Testis (tissue), 3 donors: ENCODE data around the gene CRLF3. TPM values are rescaled to one million over a fixed set of nuclear protein-coding genes. Genes with fewer than 3 reads are reported as not detected.

Experiments
- DNase-seq: peaks from one replicate; pipeline ENCODE4 v3.0.0-alpha.2; 2019
- H3K27ac ChIP-seq, 2 donors: fragments of 200-600 bp; sonication (generic); one replicate each; pipeline ENCODE4 v1.5.1; 2019
- H3K27me3 ChIP-seq: fragments of 200-600 bp; sonication (generic); one replicate; pipeline ENCODE4 v1.5.1; 2019
- H3K36me3 ChIP-seq: fragments of 200-600 bp; sonication (generic); one replicate; pipeline ENCODE4 v1.5.1; 2017; ENCODE audit warnings: low read depth; ENCODE audit errors: missing control alignments
- H3K4me1 ChIP-seq: fragments of 200-600 bp; sonication (generic); one replicate; pipeline ENCODE4 v1.5.1; 2019
- H3K4me3 ChIP-seq, 2 donors: fragments of 200-600 bp; sonication (generic); one replicate each; pipeline ENCODE4 v1.5.1; 2017 to 2019
- H3K9me3 ChIP-seq: fragments of 200-600 bp; sonication (generic); one replicate; pipeline ENCODE4 v1.5.1; 2017
- CTCF ChIP-seq, 3 experiments: fragments of 450-650 bp in 2 of 3; fragments of 200-600 bp in 1 of 3; sonication (generic) in 1 of 3; IDR thresholded peaks; one replicate each; pipeline ENCODE4 v1.5.1; 2016 to 2019; ENCODE audit warnings: antibody characterized with exemption in 3 of 3, mild to moderate bottlenecking in 2 of 3, moderate library complexity in 1 of 3
- POLR2A ChIP-seq: fragments of 450-650 bp; IDR thresholded peaks from one replicate; pipeline ENCODE4 v1.6.1; 2017; ENCODE audit warnings: antibody characterized with exemption, mild to moderate bottlenecking, moderate library complexity
- WGBS, 2 donors: methylation state at CpG; one replicate each; pipeline ENCODE4 v1.1.5; 2018; 5-methylcytosine and 5-hydroxymethylcytosine counted together
- intact Hi-C: fragments of 100-400 bp; cut with DNase I; formaldehyde crosslinking; loops from one replicate; pipeline ENCODE4 v1.15.1; 2023; ENCODE audit warnings: low total_unique reads
- polyA plus RNA-seq: library from polyadenylated mRNA; stranded (reverse); fragments of 350-450 nt; fragmentation: Illumina TruSeq; extraction: RNeasy Lipid Tissue Mini Kit (QIAGEN cat#74804); gene quantifications from one replicate; pipeline ENCODE4 v1.2.3, GENCODE V29; 2014; ENCODE audit warnings: low read depth, low replicate concordance; ENCODE audit not compliant: insufficient read depth
- total RNA-seq, 2 donors: library from RNA; depleted of rRNA; stranded (reverse); fragments of >200 nt; gene quantifications; one replicate each; pipeline ENCODE4 v1.2.3, GENCODE V29; 2016

The CRLF3 gene
- total and polyA plus RNA-seq, 3 donors from 2014 or later: 19.9 to 23.5 (median 21.8) TPM

GRCh38 chr17:30854146-30854545 is 29.7 kb upstream of the CRLF3 start:
- no peaks in the 10 kb centered on the region for H3K27me3 ChIP-seq
- no peak overlapping the region for H3K4me3 ChIP-seq
- intact Hi-C loops: no loop called here
- H3K27ac ChIP-seq: no peak overlapping the region
- no peaks in the 10 kb centered on the region for H3K36me3 ChIP-seq
- no peaks in the 10 kb centered on the region for H3K4me1 ChIP-seq
- no peaks in the 10 kb centered on the region for H3K9me3 ChIP-seq
- WGBS, 2 donors: 95 to 97% methylated on average over 3 of the region's 3 CpGs
- TF ChIP-seq CTCF (IDR thresholded peaks at IDR 0.05): no peak
- no peak for TF ChIP-seq POLR2A
- no peak for DNase-seq

GRCh38 chr17:30848021-30848420 is 23.5 kb upstream of the CRLF3 start:
- Histone ChIP-seq H3K27me3 (no peaks in the 10 kb centered on the region), H3K27ac (no peak overlapping the region), H3K4me1 (no peaks in the 10 kb centered on the region), H3K4me3 (no peak overlapping the region), H3K9me3 (no peaks in the 10 kb centered on the region), H3K36me3 (no peaks in the 10 kb centered on the region)
- DNase-seq: no peak
- no peak for TF ChIP-seq POLR2A
- no peak for TF ChIP-seq CTCF (IDR thresholded peaks at IDR 0.05)
- 85% methylated on average over 6 of the region's 6 CpGs for WGBS, 2 donors
- intact Hi-C loops: no loop called here

- no peak for DNase-seq
- no peak overlapping the region for H3K27ac ChIP-seq
- H3K36me3 ChIP-seq: no peaks in the 10 kb centered on the region
- intact Hi-C loops: no loop called here
- H3K4me3 ChIP-seq: no peak overlapping the region
- H3K27me3 ChIP-seq: no peaks in the 10 kb centered on the region
- 91 to 98% methylated on average over 7 of the region's 7 CpGs for WGBS, 2 donors
- H3K9me3 ChIP-seq: no peaks in the 10 kb centered on the region
- no peaks in the 10 kb centered on the region for H3K4me1 ChIP-seq
- TF ChIP-seq POLR2A (no peak), CTCF (IDR thresholded peaks at IDR 0.05) (no peak)
These were observed 16.3 kb upstream of the CRLF3 start for GRCh38 chr17:30840771-30841170.

GRCh38 chr17:30838202-30838807 is 13.8 kb upstream of the CRLF3 start:
- no peaks in the 10 kb centered on the region for H3K9me3 ChIP-seq
- H3K27me3 ChIP-seq: no peaks in the 10 kb centered on the region
- H3K4me1 ChIP-seq: no peaks in the 10 kb centered on the region
- intact Hi-C loops: no loop called here
- no peak overlapping the region for H3K27ac ChIP-seq
- no peak for DNase-seq
- no peak overlapping the region for H3K4me3 ChIP-seq
- TF ChIP-seq CTCF (IDR thresholded peaks at IDR 0.05) (no peak), POLR2A (no peak)
- WGBS, 2 donors: 89 to 96% methylated on average over 5 of the region's 5 CpGs
- H3K36me3 ChIP-seq: no peaks in the 10 kb centered on the region

GRCh38 chr17:30832438-30833124 is 8.1 kb upstream of the CRLF3 start:
- H3K4me3 ChIP-seq: peak overlapping the region; percentile 76 to 84
- intact Hi-C loops: no loop called here
- TF ChIP-seq POLR2A (no peak), CTCF (IDR thresholded peaks at IDR 0.05) (no peak)
- WGBS, 2 donors: 2 to 3% methylated on average over 15 of the region's 15 CpGs
- H3K36me3 ChIP-seq: no peaks in the 10 kb centered on the region
- H3K4me1 ChIP-seq: peaks cover 10% of the 10 kb centered on the region
- peak overlapping the region in 1 of 2 donors; percentile 50 for H3K27ac ChIP-seq
- no peaks in the 10 kb centered on the region for H3K9me3 ChIP-seq
- no peaks in the 10 kb centered on the region for H3K27me3 ChIP-seq
- no peak for DNase-seq
